ENCODE measurements around the gene PTPRN2. TPM values are rescaled to one million over a fixed set of nuclear protein-coding genes. Genes with fewer than 3 reads are reported as not detected.

PTPRN2 gene
- total and polyA plus RNA-seq, 2 of the 8 experiments (the other 6 are each of a cell fraction or from before 2014, with no cell fraction given) = 2.6 to 4.5 TPM

GRCh38 chr7:158422887-158423560 is 164.6 kb downstream of the PTPRN2 start:
- H2AK5ac ChIP-seq (ENCODE audit: low read depth, low read length) = no peak overlapping the region
- no peaks in the 10 kb centered on the region for H3K36me3 ChIP-seq (ENCODE audit: control insufficient read depth in 2 of 4, insufficient read depth in 4 of 4, low read length in 3 of 4)
- no peak overlapping the region for H3K56ac ChIP-seq (replicated peaks; ENCODE audit: insufficient read length, low read depth, low read length)
- H4K20me1 ChIP-seq (replicated peaks in 1 of 2; ENCODE audit: control insufficient read depth in 1 of 2, insufficient read depth in 2 of 2, low read length in 2 of 2) = no peaks in the 10 kb centered on the region
- peak overlapping the region; percentile 61 for H3K23ac ChIP-seq (ENCODE audit: insufficient read length)
- no peak overlapping the region for H4K8ac ChIP-seq (ENCODE audit: extremely low read depth, insufficient read depth, low read length)
- 97% methylated on average over 15 of the region's 15 CpGs; no CpG with 5 or more reads in 1 of the 2 experiments for WGBS, 2 experiments (ENCODE audit: extremely low coverage in 1 of 2, insufficient coverage in 1 of 2, insufficient read length in 1 of 2, insufficient replicate concordance in 2 of 2, low coverage in 1 of 2, low lambda C conversion rate in 2 of 2, missing lambda C conversion rate in 1 of 2)
- no peaks in the 10 kb centered on the region for H3K27me3 ChIP-seq (replicated peaks in 1 of 4; ENCODE audit: control insufficient read depth in 3 of 4, extremely low read depth in 1 of 4, insufficient read depth in 3 of 4, low read length in 3 of 4)
- no peak for FAIRE-seq
- no peak overlapping the region for H2BK5ac ChIP-seq (ENCODE audit: low read depth, low read length)
- no peak overlapping the region for H4K5ac ChIP-seq (ENCODE audit: insufficient read length, low read depth, low read length)
- H3K18ac ChIP-seq (ENCODE audit: extremely low read depth, low read length) = no peak overlapping the region
- H3K4me1 ChIP-seq (replicated peaks in 1 of 4; ENCODE audit: control insufficient read depth in 3 of 4, insufficient read depth in 4 of 4, low read length in 3 of 4) = no peaks in the 10 kb centered on the region
- H2AFZ ChIP-seq (ENCODE audit: low read length) = no peak overlapping the region
- CTCF ChIA-PET (ENCODE audit: partially characterized antibody) = interaction anchor here (1.5 to 2.9 kb wide), 3 partner anchors 8 to 14 kb away, joined by 6 to 9 read pairs (median 8); no protein-coding TSS in a partner anchor
- H3K9ac ChIP-seq (replicated peaks in 1 of 4; ENCODE audit: extremely low read depth in 1 of 4, low read depth in 3 of 4, low read length in 3 of 4) = no peak overlapping the region
- no peak overlapping the region for H3K4me2 ChIP-seq (ENCODE audit: insufficient read depth in 1 of 2, low read depth in 2 of 2, low read length in 2 of 2)
- H2BK20ac ChIP-seq (ENCODE audit: low read length) = no peak overlapping the region
- no peak overlapping the region for H4K91ac ChIP-seq (replicated peaks; ENCODE audit: insufficient read length, low read length)
- H2BK120ac ChIP-seq (replicated peaks; ENCODE audit: low read depth, low read length) = no peak overlapping the region
- H3K27ac ChIP-seq (ENCODE audit: low read depth, low read length) = no peak overlapping the region
- H3K9me3 ChIP-seq (ENCODE audit: insufficient read depth in 2 of 2, low read depth in 1 of 2, low read length in 1 of 2) = peaks cover 12 to 13% of the 10 kb centered on the region in 2 experiments
- H2BK15ac ChIP-seq (ENCODE audit: low read length) = no peak overlapping the region
- no peak overlapping the region for H2BK12ac ChIP-seq (ENCODE audit: low read depth, low read length)
- no peaks in the 10 kb centered on the region for H3K79me1 ChIP-seq (ENCODE audit: low read depth, low read length)
- H3K79me2 ChIP-seq (ENCODE audit: control insufficient read depth in 1 of 2, insufficient read depth in 2 of 2, low read length in 2 of 2) = no peaks in the 10 kb centered on the region
- DNase-seq (ENCODE audit: low read depth in 1 of 2, low spot score in 2 of 2) = no peak
- POLR2A ChIA-PET (ENCODE audit: partially characterized antibody) = no interaction called here
- H3K4ac ChIP-seq (replicated peaks; ENCODE audit: insufficient read length, low read depth, low read length) = no peak overlapping the region
- H3K23me2 ChIP-seq (ENCODE audit: low read depth, low read length) = no peaks in the 10 kb centered on the region
- no peak overlapping the region for H3K14ac ChIP-seq (ENCODE audit: insufficient read length)
- H3K4me3 ChIP-seq (ENCODE audit: extremely low read depth in 1 of 4, insufficient read depth in 2 of 4, low read depth in 3 of 4, low read length in 4 of 4) = no peak overlapping the region
- TF ChIP-seq TAF1 (IDR thresholded peaks at IDR 0.05; ENCODE audit: low read depth, low read length) (no peak), TAF7 (optimal IDR thresholded peaks at IDR 0.05; ENCODE audit: borderline replicate concordance, low read depth, low read length) (no peak), SP2 (IDR thresholded peaks at IDR 0.05; ENCODE audit: low read length) (no peak), TBP (IDR thresholded peaks at IDR 0.05; ENCODE audit: low read depth, low read length) (no peak), RFX5 (IDR thresholded peaks at IDR 0.05; ENCODE audit: borderline replicate concordance, low read depth, low read length) (no peak), EZH2 (IDR thresholded peaks at IDR 0.05; ENCODE audit: low read depth, low read length, severe bottlenecking) (no peak), JUN (IDR thresholded peaks at IDR 0.05; ENCODE audit: low read depth, low read length) (no peak), CBX5 (IDR thresholded peaks at IDR 0.05; ENCODE audit: low read depth, low read length) (no peak), CEBPB (IDR thresholded peaks at IDR 0.05; ENCODE audit: low read depth, low read length) (no peak), EGR1 (IDR thresholded peaks at IDR 0.05; ENCODE audit: borderline replicate concordance, low read depth, low read length) (no peak), POLR2A (IDR thresholded peaks at IDR 0.05; ENCODE audit: control extremely low read depth in 1 of 2, low read depth in 2 of 2, low read length in 2 of 2) (no peak), HDAC6 (IDR thresholded peaks at IDR 0.05; ENCODE audit: low read depth, low read length) (no peak), YY1 (IDR thresholded peaks at IDR 0.05; ENCODE audit: low read depth, low read length) (no peak), GTF2F1 (IDR thresholded peaks at IDR 0.05; ENCODE audit: borderline replicate concordance, low read depth, low read length) (no peak), SP1 (IDR thresholded peaks at IDR 0.05; ENCODE audit: low read depth, low read length) (no peak), KDM1A (IDR thresholded peaks at IDR 0.05; ENCODE audit: borderline replicate concordance, low read length) (no peak)

Measured in H1 (cell line).